ENCODE measurements around the gene PRR7.

PRR7 gene

DNA sequence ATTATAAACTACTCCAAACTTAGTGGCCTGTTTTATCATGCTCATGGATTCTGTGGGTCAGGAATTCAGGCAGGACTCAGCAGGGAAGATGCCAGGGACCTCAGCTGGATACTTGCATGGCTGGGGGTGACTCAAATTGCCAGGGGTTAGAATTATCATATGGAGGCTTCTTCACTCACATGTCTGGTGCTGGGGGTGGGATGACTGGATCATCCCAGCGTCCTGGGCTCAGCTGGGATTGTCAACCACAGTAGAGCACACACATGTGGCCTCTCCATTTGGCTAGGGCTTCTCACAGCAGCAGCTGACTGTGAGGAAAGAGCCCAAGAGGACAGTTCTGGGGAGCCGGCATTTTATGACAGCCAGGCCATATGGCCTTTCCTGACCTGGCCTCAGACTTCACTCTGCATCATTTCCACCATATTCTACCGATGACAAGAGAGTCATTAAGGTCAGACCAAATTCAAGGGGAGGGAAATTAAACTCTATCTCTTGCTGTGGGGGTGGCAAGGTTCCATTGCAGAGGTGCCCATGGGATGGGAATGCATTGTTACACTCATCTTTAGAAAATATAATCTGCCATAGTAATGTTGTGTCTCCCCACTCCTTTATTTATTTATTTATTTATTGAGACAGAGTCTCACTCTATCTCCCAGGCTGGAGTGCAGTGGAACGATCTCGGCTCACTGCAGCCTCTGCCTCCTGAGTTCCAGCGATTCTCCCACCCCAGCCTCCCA is 25.4 kb upstream of the PRR7 start (continued):
- TF ChIP-seq, protein P1, sequence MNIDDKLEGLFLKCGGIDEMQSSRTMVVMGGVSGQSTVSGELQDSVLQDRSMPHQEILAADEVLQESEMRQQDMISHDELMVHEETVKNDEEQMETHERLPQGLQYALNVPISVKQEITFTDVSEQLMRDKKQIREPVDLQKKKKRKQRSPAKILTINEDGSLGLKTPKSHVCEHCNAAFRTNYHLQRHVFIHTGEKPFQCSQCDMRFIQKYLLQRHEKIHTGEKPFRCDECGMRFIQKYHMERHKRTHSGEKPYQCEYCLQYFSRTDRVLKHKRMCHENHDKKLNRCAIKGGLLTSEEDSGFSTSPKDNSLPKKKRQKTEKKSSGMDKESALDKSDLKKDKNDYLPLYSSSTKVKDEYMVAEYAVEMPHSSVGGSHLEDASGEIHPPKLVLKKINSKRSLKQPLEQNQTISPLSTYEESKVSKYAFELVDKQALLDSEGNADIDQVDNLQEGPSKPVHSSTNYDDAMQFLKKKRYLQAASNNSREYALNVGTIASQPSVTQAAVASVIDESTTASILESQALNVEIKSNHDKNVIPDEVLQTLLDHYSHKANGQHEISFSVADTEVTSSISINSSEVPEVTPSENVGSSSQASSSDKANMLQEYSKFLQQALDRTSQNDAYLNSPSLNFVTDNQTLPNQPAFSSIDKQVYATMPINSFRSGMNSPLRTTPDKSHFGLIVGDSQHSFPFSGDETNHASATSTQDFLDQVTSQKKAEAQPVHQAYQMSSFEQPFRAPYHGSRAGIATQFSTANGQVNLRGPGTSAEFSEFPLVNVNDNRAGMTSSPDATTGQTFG (tag by site-specific recombination; IDR thresholded peaks at IDR 0.05; ENCODE audit: borderline replicate concordance): no peak
- TF ChIP-seq ZNF624 (tag by site-specific recombination; IDR thresholded peaks at IDR 0.05): no peak

GRCh38 chr5:177423671-177424070 is 22.9 kb upstream of the PRR7 start:
- no peak overlapping the region for H3K27ac ChIP-seq (ENCODE audit: extremely low read depth, low read depth, low read length)
- ChIA-PET CTCF (interaction anchor here (0.7 to 5.2 kb wide), 3 partner anchors 20 to 75 kb away, joined by 4 to 40 read pairs (median 4); no protein-coding TSS in a partner anchor), POLR2A (no interaction called here)
- TF ChIP-seq ZNF521 (tag by site-specific recombination; IDR thresholded peaks at IDR 0.05) (no peak), ZNF776 (tag by site-specific recombination; IDR thresholded peaks at IDR 0.05; ENCODE audit: borderline replicate concordance) (no peak), SALL2 (tag by site-specific recombination; IDR thresholded peaks at IDR 0.05; ENCODE audit: borderline replicate concordance) (no peak), ZNF423 (tag by site-specific recombination; IDR thresholded peaks at IDR 0.05) (no peak), FEZF1 (tag by site-specific recombination; IDR thresholded peaks at IDR 0.05) (no peak), ZNF830 (tag by site-specific recombination; IDR thresholded peaks at IDR 0.05; ENCODE audit: low read depth) (no peak), ZNF239 (tag by site-specific recombination; IDR thresholded peaks at IDR 0.05) (no peak), ZNF580 (tag by site-specific recombination; IDR thresholded peaks at IDR 0.05) (no peak), ZNF133 (tag by site-specific recombination; IDR thresholded peaks at IDR 0.05) (no peak), ZNF221 (tag by site-specific recombination; IDR thresholded peaks at IDR 0.05; ENCODE audit: borderline replicate concordance) (no peak), ZNF16 (tag by site-specific recombination; IDR thresholded peaks at IDR 0.05; ENCODE audit: low read depth) (no peak), ZFP69B (tag by site-specific recombination; IDR thresholded peaks at IDR 0.05) (no peak), KLF9 (tag by site-specific recombination; IDR thresholded peaks at IDR 0.05; ENCODE audit: low read depth) (no peak), ZNF433 (tag by site-specific recombination; IDR thresholded peaks at IDR 0.05; ENCODE audit: low read depth) (no peak), BCL11B (tag by site-specific recombination; IDR thresholded peaks at IDR 0.05; ENCODE audit: low read depth) (no peak), GLI4 (tag by site-specific recombination; IDR thresholded peaks at IDR 0.05) (no peak), ZNF571 (tag by site-specific recombination; IDR thresholded peaks at IDR 0.05) (no peak), CTCF (tag by site-specific recombination; IDR thresholded peaks at IDR 0.05) (no peak), ZNF510 (tag by site-specific recombination; IDR thresholded peaks at IDR 0.05; ENCODE audit: insufficient replicate concordance) (no peak)
- TF ChIP-seq, protein P2, sequence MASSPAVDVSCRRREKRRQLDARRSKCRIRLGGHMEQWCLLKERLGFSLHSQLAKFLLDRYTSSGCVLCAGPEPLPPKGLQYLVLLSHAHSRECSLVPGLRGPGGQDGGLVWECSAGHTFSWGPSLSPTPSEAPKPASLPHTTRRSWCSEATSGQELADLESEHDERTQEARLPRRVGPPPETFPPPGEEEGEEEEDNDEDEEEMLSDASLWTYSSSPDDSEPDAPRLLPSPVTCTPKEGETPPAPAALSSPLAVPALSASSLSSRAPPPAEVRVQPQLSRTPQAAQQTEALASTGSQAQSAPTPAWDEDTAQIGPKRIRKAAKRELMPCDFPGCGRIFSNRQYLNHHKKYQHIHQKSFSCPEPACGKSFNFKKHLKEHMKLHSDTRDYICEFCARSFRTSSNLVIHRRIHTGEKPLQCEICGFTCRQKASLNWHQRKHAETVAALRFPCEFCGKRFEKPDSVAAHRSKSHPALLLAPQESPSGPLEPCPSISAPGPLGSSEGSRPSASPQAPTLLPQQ (tag by site-specific recombination; IDR thresholded peaks at IDR 0.05): no peak
- H3K9me3 ChIP-seq (ENCODE audit: control insufficient read depth, insufficient read depth, low read depth, low read length): no peaks in the 10 kb centered on the region
- H3K4me3 ChIP-seq (ENCODE audit: low read depth, low read length): no peak overlapping the region
- no peaks in the 10 kb centered on the region for H3K4me1 ChIP-seq (ENCODE audit: control insufficient read depth, insufficient read depth, low read length)
- H3K36me3 ChIP-seq (ENCODE audit: control insufficient read depth in 2 of 2, insufficient read depth in 1 of 2, low read length in 2 of 2): peaks cover 0 to 10% of the 10 kb centered on the region in 2 experiments; a peak in 1 of 3 replicates
